ENCODE results near the gene CFDP1.

The CFDP1 gene

GRCh38 chr16:75323198-75323597 is 110.1 kb downstream of the CFDP1 start:
- Histone ChIP-seq H3K79me2 (ENCODE audit: low read length) (no peaks in the 10 kb centered on the region), H3K4me1 (ENCODE audit: low read length) (peaks cover 10% of the 10 kb centered on the region), H3F3A (ENCODE audit: insufficient read depth, low read length) (no peaks in the 10 kb centered on the region), H3K27ac (ENCODE audit: low read length) (no peak overlapping the region), H3K27me3 (replicated peaks; ENCODE audit: insufficient read depth, low read length) (peaks cover 12% of the 10 kb centered on the region), H3K36me3 (replicated peaks; ENCODE audit: insufficient read depth, low read length) (no peaks in the 10 kb centered on the region), H3K4me3 (ENCODE audit: low read length) (no peak overlapping the region), H3K9me3 (replicated peaks; ENCODE audit: insufficient read depth, low read length) (no peaks in the 10 kb centered on the region), H2AFZ (ENCODE audit: low read length) (no peak overlapping the region), H4K20me1 (ENCODE audit: insufficient read depth, low read length) (no peaks in the 10 kb centered on the region), H3K9ac (ENCODE audit: low read length) (no peak overlapping the region), H3K9me2 (replicated peaks; ENCODE audit: insufficient read depth, low read length) (no peaks in the 10 kb centered on the region), H3K4me2 (ENCODE audit: low read depth, low read length) (no peak overlapping the region)
- no peak for DNase-seq
- TF ChIP-seq EZH2phosphoT487 (IDR thresholded peaks at IDR 0.05; ENCODE audit: low read length), result no peak
- no peak for TF ChIP-seq CTCF (IDR thresholded peaks at IDR 0.05; ENCODE audit: low read length)
- no peak for TF ChIP-seq EZH2 (optimal IDR thresholded peaks at IDR 0.05; ENCODE audit: low read depth, low read length)

GRCh38 chr16:75322740-75323139 is 110.6 kb downstream of the CFDP1 start:
- no peak overlapping the region for H3K9ac ChIP-seq (ENCODE audit: low read length)
- no peaks in the 10 kb centered on the region for H3K9me3 ChIP-seq (replicated peaks; ENCODE audit: insufficient read depth, low read length)
- no peak overlapping the region for H2AFZ ChIP-seq (ENCODE audit: low read length)
- no peaks in the 10 kb centered on the region for H3K9me2 ChIP-seq (replicated peaks; ENCODE audit: insufficient read depth, low read length)
- no peak for DNase-seq
- no peaks in the 10 kb centered on the region for H3K36me3 ChIP-seq (replicated peaks; ENCODE audit: insufficient read depth, low read length)
- H3K27me3 ChIP-seq (replicated peaks; ENCODE audit: insufficient read depth, low read length), result peaks cover 12% of the 10 kb centered on the region
- no peaks in the 10 kb centered on the region for H3F3A ChIP-seq (ENCODE audit: insufficient read depth, low read length)
- peaks cover 10% of the 10 kb centered on the region for H3K4me1 ChIP-seq (ENCODE audit: low read length)
- no peaks in the 10 kb centered on the region for H3K79me2 ChIP-seq (ENCODE audit: low read length)
- H3K27ac ChIP-seq (ENCODE audit: low read length), result no peak overlapping the region
- H4K20me1 ChIP-seq (ENCODE audit: insufficient read depth, low read length), result no peaks in the 10 kb centered on the region
- no peak overlapping the region for H3K4me2 ChIP-seq (ENCODE audit: low read depth, low read length)
- no peak overlapping the region for H3K4me3 ChIP-seq (ENCODE audit: low read length)
- TF ChIP-seq CTCF (IDR thresholded peaks at IDR 0.05; ENCODE audit: low read length) (no peak), EZH2phosphoT487 (IDR thresholded peaks at IDR 0.05; ENCODE audit: low read length) (no peak)

GRCh38 chr16:75320435-75320834 is 112.9 kb downstream of the CFDP1 start:
- no peaks in the 10 kb centered on the region for H3K36me3 ChIP-seq (replicated peaks; ENCODE audit: insufficient read depth, low read length)
- peaks cover 10% of the 10 kb centered on the region for H3K4me1 ChIP-seq (ENCODE audit: low read length)
- no peaks in the 10 kb centered on the region for H3K9me3 ChIP-seq (replicated peaks; ENCODE audit: insufficient read depth, low read length)
- no peaks in the 10 kb centered on the region for H3K9me2 ChIP-seq (replicated peaks; ENCODE audit: insufficient read depth, low read length)
- H3F3A ChIP-seq (ENCODE audit: insufficient read depth, low read length), result no peaks in the 10 kb centered on the region
- no peak overlapping the region for H3K9ac ChIP-seq (ENCODE audit: low read length)
- no peaks in the 10 kb centered on the region for H4K20me1 ChIP-seq (ENCODE audit: insufficient read depth, low read length)
- TF ChIP-seq EZH2phosphoT487 (IDR thresholded peaks at IDR 0.05; ENCODE audit: low read length), result no peak
- TF ChIP-seq CTCF (IDR thresholded peaks at IDR 0.05; ENCODE audit: low read length), result no peak
- no peak for TF ChIP-seq EZH2 (optimal IDR thresholded peaks at IDR 0.05; ENCODE audit: low read depth, low read length)
- no peak overlapping the region for H2AFZ ChIP-seq (ENCODE audit: low read length)
- DNase-seq, result no peak
- no peak overlapping the region for H3K4me2 ChIP-seq (ENCODE audit: low read depth, low read length)
- H3K27me3 ChIP-seq (replicated peaks; ENCODE audit: insufficient read depth, low read length), result peaks cover 19% of the 10 kb centered on the region
- H3K27ac ChIP-seq (ENCODE audit: low read length), result no peak overlapping the region
- no peaks in the 10 kb centered on the region for H3K79me2 ChIP-seq (ENCODE audit: low read length)
- H3K4me3 ChIP-seq (ENCODE audit: low read length), result no peak overlapping the region

Data from MM.1S (cell line).